Activated naive CD8-positive, alpha-beta T cell treated with anti-CD3 and anti-CD28 coated beads, Interleukin-2, amount 50 U/mL, for 16 hours (primary cell): ENCODE results near the gene PGC.

Experiments
- DNase-seq: peaks from one replicate; pipeline ENCODE4 v3.0.0-alpha.2; 2020; ENCODE audit warnings: low read depth, low spot score

PGC gene

GRCh38 chr6:41730531-41731436 lies 16.4 kb downstream of the PGC start:
- no peak for DNase-seq

GRCh38 chr6:41729624-41730023 lies 17.6 kb downstream of the PGC start:
- no peak for DNase-seq

DNA sequence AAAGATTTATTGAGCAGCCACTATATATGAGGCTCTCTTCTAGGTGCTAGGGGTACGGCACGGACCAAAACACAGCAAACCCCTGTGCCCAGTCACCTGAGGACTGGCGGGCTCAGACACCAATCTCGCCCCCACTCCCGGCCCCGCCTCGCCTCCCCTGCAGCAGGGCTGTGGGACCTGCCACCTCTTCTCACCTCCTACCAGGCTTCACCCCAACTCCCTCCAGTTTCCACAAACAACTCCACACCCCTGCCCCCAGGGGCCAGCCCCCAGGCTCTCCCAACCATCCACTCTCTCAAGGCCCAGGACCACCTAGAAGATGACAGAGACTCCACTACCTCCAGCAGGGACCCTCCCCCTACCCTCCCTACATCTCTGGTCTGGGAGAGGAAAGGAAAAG lies 18.2 kb downstream of the PGC start:
- DNase-seq = no peak

DNA sequence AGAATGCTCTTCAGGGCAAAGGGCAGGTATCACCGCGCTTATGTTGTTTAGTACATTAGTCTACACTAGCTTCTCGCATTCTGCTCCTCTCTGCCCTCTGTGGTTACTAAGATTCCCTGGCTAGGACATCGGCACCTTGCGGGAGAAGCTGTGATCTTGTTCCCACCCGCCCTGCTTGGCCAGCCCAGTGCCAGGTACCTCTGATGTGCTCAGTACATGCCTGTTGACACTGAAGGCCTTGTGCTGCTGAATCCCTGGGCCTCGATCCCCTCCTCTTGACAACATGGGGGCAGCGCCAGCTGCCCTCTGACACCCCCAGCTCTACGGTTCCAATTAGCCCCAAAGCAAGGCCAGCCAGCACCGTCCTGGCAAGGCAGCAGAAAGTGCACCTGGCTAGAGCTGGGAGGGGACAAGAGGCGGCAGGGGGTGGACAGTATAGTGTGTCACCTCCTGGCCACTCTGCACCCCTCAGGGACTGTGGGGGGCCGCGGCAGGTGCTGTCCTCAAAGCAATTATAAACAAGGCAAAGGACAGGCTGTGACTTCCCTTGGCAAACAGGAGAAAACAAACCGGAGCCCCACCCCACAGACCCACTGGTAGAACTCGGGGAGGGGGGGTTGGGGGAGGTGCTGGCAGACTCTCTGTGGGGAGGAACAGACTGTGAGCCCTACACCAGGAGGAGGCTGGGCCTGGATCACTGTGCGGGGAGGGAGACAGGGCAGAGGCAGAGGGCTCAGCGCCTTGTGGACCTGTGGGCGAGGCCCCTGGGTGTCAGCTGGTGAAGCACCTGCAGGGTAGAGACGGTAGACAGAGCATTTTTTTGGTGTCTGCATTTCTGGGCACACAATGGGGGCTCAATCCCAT lies 18.9 kb downstream of the PGC start:
- no peak for DNase-seq

DNA sequence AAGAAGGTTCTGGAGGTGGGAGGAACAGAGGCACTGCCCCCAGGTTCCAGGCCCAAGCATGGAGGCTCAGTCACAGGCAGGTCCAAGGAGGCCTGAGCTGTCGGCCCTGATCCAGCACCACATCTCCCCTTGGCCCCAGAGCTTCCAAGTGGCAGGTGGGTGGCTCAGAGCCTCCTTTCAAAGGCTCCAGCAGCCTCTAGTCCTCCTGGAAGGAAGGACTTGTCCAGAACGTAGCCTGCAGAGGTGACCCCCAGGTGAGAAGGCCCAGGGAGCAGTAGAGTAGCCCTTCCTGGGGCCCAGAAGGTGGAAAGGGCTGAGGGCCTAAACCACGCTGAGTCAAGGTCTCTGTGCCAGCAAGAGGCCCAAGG lies 19.5 kb downstream of the PGC start:
- no peak for DNase-seq

DNA sequence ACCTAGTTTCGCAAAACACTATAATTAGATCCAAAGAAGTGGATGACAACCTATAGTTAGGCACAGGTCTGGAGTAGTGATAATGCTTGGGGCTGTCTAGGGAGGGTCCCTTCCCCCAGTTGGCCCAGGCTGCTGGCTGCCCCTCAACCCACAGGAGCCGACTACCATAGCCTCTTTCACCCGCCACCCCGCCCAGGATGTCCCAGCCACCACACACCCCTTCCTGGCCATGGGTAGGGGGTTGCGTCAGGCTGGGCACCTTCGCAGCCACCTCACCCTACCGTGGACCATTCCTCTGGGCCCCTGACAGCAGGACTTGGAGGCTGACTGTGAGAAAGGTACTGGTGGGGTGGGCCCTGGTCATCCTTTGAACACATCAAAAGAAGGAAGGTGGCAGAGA lies 20.3 kb downstream of the PGC start:
- DNase-seq = no peak

DNA sequence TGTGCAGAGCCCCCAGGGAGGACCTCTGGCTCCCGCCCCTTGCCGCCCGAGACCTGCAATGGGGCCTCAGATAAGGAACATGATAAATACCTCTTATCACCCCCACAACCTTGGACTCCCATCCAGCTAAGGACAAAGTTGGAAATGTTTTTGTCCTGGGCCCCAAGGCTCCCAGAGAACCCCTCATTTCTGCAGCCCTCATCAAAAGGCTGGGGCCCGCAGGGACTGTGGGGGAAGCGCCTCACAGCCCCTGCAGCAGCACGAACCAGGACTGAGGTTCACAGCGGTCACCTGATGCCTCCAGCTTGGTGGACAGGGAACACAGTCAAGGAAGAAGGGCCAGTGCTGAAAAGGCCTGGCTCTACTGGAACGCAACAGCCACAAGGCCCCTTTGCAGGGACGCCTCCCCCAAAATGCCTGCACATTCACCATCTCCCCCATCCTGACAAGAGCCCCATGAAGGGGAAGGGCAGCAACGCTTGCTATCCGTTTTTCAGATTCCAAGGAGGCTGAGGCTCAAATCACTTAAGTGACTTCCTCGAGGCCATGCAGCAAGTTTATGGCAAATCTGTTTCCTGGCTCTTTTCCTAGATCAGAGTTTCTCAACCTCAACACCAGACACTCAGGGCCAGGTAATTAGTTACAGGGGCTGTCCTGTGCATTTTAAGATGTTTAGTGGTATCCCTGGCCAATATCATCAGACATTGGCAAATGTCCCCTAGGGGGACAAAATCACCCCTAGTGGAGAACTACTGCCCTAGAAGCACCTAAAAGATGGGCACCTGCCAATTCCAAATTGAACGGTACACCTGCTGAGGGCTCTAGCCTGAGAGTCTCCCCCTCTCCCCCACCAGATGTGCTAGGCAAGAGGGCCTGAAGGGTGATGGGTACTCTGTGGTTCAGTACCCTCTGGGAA lies 22.4 kb downstream of the PGC start:
- DNase-seq = no peak

DNA sequence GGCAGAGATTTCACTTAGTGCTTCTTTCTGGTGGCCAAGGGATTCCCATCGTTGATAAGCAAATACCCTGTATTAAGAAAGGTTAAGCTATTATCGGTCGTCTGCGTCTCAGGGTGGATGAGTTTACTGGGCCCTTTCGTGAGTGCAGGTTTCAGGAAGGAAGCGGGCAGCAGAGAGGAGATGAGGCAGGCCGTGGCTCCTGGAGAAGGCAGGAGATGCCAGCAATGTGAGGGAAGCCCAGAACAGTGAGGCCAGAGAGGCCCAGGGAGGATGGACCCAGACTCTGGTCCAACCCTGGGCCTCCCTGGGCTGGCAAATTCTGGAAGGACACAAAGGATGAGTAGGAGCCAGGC lies 23.0 kb downstream of the PGC start:
- DNase-seq = no peak

GRCh38 chr6:41723530-41724227 lies 23.5 kb downstream of the PGC start:
- no peak for DNase-seq

GRCh38 chr6:41722969-41723529 lies 24.1 kb downstream of the PGC start:
- no peak for DNase-seq

DNA sequence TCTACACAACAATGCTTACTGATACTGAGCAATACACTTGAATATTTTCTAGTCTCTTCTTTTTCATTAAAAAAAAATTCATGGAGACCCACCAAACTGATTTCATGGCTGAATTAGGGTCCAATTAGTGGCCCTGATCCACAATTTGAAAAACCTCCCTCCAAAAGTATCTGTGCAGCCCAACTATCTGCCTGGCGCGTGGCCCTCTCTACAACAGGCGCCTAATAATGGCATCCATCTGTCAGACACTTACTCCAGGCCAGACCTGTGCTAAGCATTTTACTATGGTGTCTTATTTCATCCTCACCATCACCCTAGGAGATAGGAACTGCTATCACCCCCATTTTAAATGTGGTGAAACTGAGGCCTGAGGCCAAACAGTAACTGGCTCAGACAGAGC lies 25.8 kb downstream of the PGC start:
- no peak for DNase-seq

- DNase-seq = no peak
These were observed 26.4 kb downstream of the PGC start for GRCh38 chr6:41720783-41721182.

- DNase-seq = no peak
These were observed 27.0 kb downstream of the PGC start for GRCh38 chr6:41720262-41720620.

- DNase-seq = no peak
These were observed 27.5 kb downstream of the PGC start for GRCh38 chr6:41719436-41720261.

- DNase-seq = no peak
These were observed 28.4 kb downstream of the PGC start for GRCh38 chr6:41718828-41719227.

- DNase-seq = no peak
These were observed 29.8 kb downstream of the PGC start for GRCh38 chr6:41717392-41717736.

DNA sequence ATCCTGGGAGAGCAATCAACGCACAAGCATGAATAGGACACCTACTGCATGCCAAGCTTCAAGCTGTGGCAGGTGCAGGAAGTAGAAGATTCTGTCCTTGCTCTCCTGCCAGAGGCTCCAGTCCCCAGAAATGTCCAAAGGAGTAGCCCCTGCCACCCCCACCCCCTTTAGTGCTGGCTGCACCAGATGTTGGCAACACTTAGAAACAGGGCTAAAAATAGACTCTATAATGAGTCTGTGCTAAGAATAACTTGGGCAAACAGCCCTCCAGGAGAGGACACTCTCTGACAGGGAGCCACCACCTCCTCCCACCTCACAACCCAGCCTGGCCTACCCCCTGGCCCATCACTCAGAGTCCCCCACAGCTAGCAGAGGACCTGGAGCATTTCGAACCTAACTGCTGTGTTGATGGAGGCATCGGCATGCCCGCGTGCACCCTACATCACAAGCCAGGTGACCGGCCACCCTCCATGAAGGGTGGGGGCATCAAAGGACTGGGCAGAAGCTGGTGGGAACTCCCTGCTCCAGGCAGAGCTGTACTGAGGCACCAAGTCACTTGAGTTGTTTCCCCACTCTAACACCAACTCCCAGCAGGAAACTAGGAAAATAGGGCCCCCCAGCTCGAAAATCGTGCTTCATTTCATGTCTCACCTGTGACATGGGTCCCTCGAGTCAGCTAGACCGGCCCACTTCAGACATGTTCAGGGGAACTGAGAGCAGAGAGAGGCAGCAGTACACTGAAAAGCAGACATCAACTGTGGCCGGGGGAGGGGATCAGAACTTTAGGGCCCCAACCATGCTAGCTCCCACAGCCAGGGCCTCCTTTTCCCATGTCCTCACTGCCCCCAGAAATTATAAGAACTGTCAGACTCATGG lies 30.4 kb downstream of the PGC start:
- DNase-seq = no peak

GRCh38 chr6:41715795-41716515 lies 31.2 kb downstream of the PGC start:
- no peak for DNase-seq
